HL-60 (cell line): ENCODE data around the gene POLG2.

Experiments used
- CTCF ChIP-seq: IDR thresholded peaks from one replicate; pipeline ENCODE4 v1.5.1; 2011; ENCODE audit warnings: low read length, control low read depth, inconsistent platforms; ENCODE audit not compliant: insufficient read depth
- POLR2AphosphoS5 ChIP-seq: IDR thresholded peaks from 2 replicates; pipeline ENCODE4 v1.6.1; 2012; ENCODE audit warnings: low read depth
- REST ChIP-seq: IDR thresholded peaks from 2 replicates; pipeline ENCODE4 v1.6.1; 2012; ENCODE audit warnings: low read depth; ENCODE audit not compliant: insufficient replicate concordance

GRCh38 chr17:64496348-64496785 lies 487 bp downstream of the POLG2 start:
- TF ChIP-seq REST (no peak), CTCF (no peak), POLR2AphosphoS5 (no peak)
